Measurements from ENCODE around the gene EEF1B2.
"Not testable (repeated sequence)": the region's sequence is repeated elsewhere in the genome, so short reads cannot be mapped to it uniquely, and the experiment has no call there.

Gene EEF1B2

GRCh38 chr2:206203331-206203730 is 43.6 kb downstream of the EEF1B2 start:
- no peak for ATAC-seq

GRCh38 chr2:206204710-206205109 is 45.0 kb downstream of the EEF1B2 start:
- no peak for ATAC-seq
- no peak for TF ChIP-seq PPARA (CRISPR knock-in tag; IDR thresholded peaks at IDR 0.05; ENCODE audit: borderline replicate concordance)
- no peak for TF ChIP-seq GLIS3 (CRISPR knock-in tag; IDR thresholded peaks at IDR 0.05)
- TF ChIP-seq CSDC2 (CRISPR knock-in tag; IDR thresholded peaks at IDR 0.05) = no peak
- TF ChIP-seq TCF4 (CRISPR knock-in tag; IDR thresholded peaks at IDR 0.05; ENCODE audit: borderline replicate concordance) = no peak
- TF ChIP-seq ZFP30 (CRISPR knock-in tag; IDR thresholded peaks at IDR 0.05) = no peak
- TF ChIP-seq, protein P1, sequence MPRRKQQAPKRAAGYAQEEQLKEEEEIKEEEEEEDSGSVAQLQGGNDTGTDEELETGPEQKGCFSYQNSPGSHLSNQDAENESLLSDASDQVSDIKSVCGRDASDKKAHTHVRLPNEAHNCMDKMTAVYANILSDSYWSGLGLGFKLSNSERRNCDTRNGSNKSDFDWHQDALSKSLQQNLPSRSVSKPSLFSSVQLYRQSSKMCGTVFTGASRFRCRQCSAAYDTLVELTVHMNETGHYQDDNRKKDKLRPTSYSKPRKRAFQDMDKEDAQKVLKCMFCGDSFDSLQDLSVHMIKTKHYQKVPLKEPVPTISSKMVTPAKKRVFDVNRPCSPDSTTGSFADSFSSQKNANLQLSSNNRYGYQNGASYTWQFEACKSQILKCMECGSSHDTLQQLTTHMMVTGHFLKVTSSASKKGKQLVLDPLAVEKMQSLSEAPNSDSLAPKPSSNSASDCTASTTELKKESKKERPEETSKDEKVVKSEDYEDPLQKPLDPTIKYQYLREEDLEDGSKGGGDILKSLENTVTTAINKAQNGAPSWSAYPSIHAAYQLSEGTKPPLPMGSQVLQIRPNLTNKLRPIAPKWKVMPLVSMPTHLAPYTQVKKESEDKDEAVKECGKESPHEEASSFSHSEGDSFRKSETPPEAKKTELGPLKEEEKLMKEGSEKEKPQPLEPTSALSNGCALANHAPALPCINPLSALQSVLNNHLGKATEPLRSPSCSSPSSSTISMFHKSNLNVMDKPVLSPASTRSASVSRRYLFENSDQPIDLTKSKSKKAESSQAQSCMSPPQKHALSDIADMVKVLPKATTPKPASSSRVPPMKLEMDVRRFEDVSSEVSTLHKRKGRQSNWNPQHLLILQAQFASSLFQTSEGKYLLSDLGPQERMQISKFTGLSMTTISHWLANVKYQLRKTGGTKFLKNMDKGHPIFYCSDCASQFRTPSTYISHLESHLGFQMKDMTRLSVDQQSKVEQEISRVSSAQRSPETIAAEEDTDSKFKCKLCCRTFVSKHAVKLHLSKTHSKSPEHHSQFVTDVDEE (CRISPR knock-in tag; IDR thresholded peaks at IDR 0.05) = no peak
- no peak for TF ChIP-seq ZC3H10 (CRISPR knock-in tag; IDR thresholded peaks at IDR 0.05)

More at GRCh38 chr2:206203331-206203730, 43.6 kb downstream of the EEF1B2 start:
- TF ChIP-seq ZNF70 (CRISPR knock-in tag; IDR thresholded peaks at IDR 0.05) = no peak

DNA sequence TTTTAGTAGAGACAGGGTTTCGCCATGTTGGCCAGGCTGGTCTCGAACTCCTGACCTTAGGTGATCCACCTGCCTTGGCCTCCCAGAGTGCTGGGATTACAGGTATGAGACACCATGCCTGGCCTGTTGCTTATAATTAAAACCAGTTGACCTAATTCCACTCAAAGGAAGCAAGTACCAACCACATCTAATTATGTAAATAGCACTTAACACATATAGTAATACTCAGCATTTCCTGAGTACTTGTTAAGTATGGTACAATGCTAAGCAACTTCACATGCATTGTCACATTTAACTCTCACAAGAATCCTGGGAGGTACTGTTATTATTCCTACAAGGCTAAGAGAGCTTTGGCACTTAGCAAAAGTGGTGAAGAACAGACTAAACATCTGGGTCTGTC is 47.6 kb downstream of the EEF1B2 start:
- not testable (repeated sequence) for ATAC-seq

DNA sequence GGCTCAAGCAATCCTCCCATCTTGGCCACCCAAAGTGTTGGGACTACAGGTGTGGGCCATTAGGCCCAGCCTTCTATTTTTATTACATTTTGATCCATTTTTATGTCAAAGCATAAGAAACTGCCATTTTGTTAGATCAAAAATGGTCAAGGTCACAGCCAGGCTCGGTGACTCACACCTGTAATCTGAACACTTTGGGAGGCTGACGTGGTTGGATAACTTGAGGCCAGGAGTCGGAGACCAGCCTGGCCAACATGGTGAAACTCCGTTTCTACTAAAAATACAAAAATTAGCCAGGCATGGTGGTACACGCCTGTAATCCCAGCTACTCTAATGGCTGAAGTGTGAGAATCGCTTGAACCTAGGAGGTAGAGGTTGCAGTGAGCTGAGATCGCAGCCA is 49.2 kb downstream of the EEF1B2 start:
- TF ChIP-seq SNAI2 (CRISPR knock-in tag; IDR thresholded peaks at IDR 0.05) (no peak), CREB5 (CRISPR knock-in tag; IDR thresholded peaks at IDR 0.05; ENCODE audit: low read depth) (no peak), ZNF70 (CRISPR knock-in tag; IDR thresholded peaks at IDR 0.05) (no peak), GLIS3 (CRISPR knock-in tag; IDR thresholded peaks at IDR 0.05) (no peak), CSDC2 (CRISPR knock-in tag; IDR thresholded peaks at IDR 0.05) (no peak), ZNF8 (CRISPR knock-in tag; IDR thresholded peaks at IDR 0.05) (no peak), TCF4 (CRISPR knock-in tag; IDR thresholded peaks at IDR 0.05; ENCODE audit: borderline replicate concordance) (no peak), OSR1 (CRISPR knock-in tag; IDR thresholded peaks at IDR 0.05) (no peak), RARB (CRISPR knock-in tag; IDR thresholded peaks at IDR 0.05) (no peak), TOX (CRISPR knock-in tag; IDR thresholded peaks at IDR 0.05; ENCODE audit: borderline replicate concordance) (no peak), ZFP3 (CRISPR knock-in tag; IDR thresholded peaks at IDR 0.05) (no peak), CSRNP3 (CRISPR knock-in tag; IDR thresholded peaks at IDR 0.05) (no peak), PPARA (CRISPR knock-in tag; IDR thresholded peaks at IDR 0.05; ENCODE audit: borderline replicate concordance) (no peak), ZNF565 (CRISPR knock-in tag; conservative IDR thresholded peaks at IDR 0.05; ENCODE audit: low read depth) (no peak)
- TF ChIP-seq, protein P2, sequence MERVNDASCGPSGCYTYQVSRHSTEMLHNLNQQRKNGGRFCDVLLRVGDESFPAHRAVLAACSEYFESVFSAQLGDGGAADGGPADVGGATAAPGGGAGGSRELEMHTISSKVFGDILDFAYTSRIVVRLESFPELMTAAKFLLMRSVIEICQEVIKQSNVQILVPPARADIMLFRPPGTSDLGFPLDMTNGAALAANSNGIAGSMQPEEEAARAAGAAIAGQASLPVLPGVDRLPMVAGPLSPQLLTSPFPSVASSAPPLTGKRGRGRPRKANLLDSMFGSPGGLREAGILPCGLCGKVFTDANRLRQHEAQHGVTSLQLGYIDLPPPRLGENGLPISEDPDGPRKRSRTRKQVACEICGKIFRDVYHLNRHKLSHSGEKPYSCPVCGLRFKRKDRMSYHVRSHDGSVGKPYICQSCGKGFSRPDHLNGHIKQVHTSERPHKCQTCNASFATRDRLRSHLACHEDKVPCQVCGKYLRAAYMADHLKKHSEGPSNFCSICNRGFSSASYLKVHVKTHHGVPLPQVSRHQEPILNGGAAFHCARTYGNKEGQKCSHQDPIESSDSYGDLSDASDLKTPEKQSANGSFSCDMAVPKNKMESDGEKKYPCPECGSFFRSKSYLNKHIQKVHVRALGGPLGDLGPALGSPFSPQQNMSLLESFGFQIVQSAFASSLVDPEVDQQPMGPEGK (CRISPR knock-in tag; IDR thresholded peaks at IDR 0.05; ENCODE audit: borderline replicate concordance) = no peak
- TF ChIP-seq, protein P1 (CRISPR knock-in tag; IDR thresholded peaks at IDR 0.05) = no peak
- TF ChIP-seq, protein P3, sequence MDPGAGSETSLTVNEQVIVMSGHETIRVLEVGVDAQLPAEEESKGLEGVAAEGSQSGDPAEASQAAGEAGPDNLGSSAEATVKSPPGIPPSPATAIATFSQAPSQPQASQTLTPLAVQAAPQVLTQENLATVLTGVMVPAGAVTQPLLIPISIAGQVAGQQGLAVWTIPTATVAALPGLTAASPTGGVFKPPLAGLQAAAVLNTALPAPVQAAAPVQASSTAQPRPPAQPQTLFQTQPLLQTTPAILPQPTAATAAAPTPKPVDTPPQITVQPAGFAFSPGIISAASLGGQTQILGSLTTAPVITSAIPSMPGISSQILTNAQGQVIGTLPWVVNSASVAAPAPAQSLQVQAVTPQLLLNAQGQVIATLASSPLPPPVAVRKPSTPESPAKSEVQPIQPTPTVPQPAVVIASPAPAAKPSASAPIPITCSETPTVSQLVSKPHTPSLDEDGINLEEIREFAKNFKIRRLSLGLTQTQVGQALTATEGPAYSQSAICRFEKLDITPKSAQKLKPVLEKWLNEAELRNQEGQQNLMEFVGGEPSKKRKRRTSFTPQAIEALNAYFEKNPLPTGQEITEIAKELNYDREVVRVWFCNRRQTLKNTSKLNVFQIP (CRISPR knock-in tag; IDR thresholded peaks at IDR 0.05; ENCODE audit: borderline replicate concordance, low read depth) = no peak
- ATAC-seq = no peak
